Lower lobe of right lung (tissue), 2 donors: ENCODE results near the gene COPZ2. TPM values are rescaled to one million over a fixed set of nuclear protein-coding genes. Genes with fewer than 3 reads are reported as not detected.

Experiments used
- ATAC-seq, 2 donors: fragments of 200-7000 bp; cut with Tn5 transposase; one replicate each; pipeline ENCODE4 v1.9.1; 2020 to 2022; ENCODE audit warnings: mild to moderate bottlenecking in 2 of 2, moderate library complexity in 2 of 2
- DNase-seq: peaks from one replicate; pipeline ENCODE4 v3.0.0-alpha.2; 2020
- H3K27ac ChIP-seq: fragments of 200-600 bp; one replicate; pipeline ENCODE4 v1.8.0; 2022
- H3K27me3 ChIP-seq: fragments of 200-600 bp; one replicate; pipeline ENCODE4 v1.8.0; 2022; ENCODE audit warnings: low read depth
- H3K36me3 ChIP-seq: fragments of 200-600 bp; one replicate; pipeline ENCODE4 v1.8.0; 2022; ENCODE audit warnings: mild to moderate bottlenecking
- H3K4me1 ChIP-seq: fragments of 200-600 bp; one replicate; pipeline ENCODE4 v1.8.0; 2022
- H3K4me3 ChIP-seq: fragments of 200-600 bp; one replicate; pipeline ENCODE4 v1.8.0; 2022; ENCODE audit warnings: mild to moderate bottlenecking
- H3K9me3 ChIP-seq: fragments of 200-600 bp; one replicate; pipeline ENCODE4 v1.8.0; 2022
- intact Hi-C: fragments of 100-400 bp; cut with DNase I; formaldehyde crosslinking; loops from one replicate; pipeline ENCODE4 v1.11.0; 2022
- total RNA-seq: library from RNA; stranded (reverse); fragmentation: NEBNext Ultra II Directional; extraction: Animal tissue kit (Norgen Biotek cat#: 25700); gene quantifications from one replicate; pipeline ENCODE4 v1.2.1, GENCODE V29; 2021
- TF ChIP-seq, protein P1 (sequence below): fragments of 200-600 bp; IDR thresholded peaks from one replicate; pipeline ENCODE4 v1.8.0; 2022; ENCODE audit warnings: antibody characterized with exemption, mild to moderate bottlenecking
- donor health status: DM: no; HTN: yes; CAD: no; lungs with severe emphysema.

The COPZ2 gene
- total RNA-seq, 1 donor from 2014 or later = 22.9 TPM

DNA sequence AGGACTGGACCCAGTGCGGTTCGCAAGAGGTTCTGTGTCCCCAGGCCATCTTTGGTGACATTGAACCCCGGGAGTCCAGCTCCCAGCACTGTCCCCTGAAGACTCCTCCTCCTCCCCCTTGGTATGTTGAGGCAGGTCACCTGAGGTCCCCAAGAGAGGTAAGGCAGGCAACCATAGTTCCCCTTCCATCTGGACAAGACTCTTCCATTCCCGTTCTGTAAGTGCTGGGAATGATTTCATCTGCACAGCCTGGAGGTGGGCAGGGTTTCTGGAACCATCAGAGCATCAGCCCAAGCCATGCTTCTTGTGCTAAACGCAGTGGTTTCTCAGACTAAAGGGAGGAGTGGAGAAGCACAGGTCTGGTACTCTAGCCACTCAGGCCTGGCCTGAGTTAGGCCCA is 24.9 kb downstream of the COPZ2 start:
- no peak overlapping the region for H3K4me3 ChIP-seq

DNA sequence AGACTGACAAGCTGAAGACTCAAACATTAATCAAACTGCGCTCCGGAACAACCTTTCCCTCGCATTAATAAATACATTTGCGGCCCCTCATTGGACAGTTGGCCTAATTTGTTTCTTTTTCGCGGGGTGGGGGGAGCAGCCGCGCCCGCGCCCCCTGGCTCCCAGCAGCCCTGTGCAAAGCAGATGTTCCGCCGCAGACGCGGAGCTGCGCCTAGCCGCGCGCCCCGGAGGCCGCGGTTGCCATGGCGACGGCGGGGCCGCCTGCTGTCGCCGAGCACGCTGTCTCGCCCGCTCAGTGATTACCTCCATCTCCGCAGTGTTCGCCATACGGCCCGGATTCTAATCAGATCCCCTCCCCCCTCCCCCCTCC is 25.5 kb downstream of the COPZ2 start:
- peak overlapping the region; percentile 40 for H3K4me3 ChIP-seq
- ATAC-seq = peak; percentile 51 to 64
- no peak overlapping the region for H3K27ac ChIP-seq
- peak; percentile 66 for DNase-seq
- no peaks in the 10 kb centered on the region for H3K36me3 ChIP-seq
- peaks cover 38% of the 10 kb centered on the region for H3K27me3 ChIP-seq
- no peaks in the 10 kb centered on the region for H3K9me3 ChIP-seq
- H3K4me1 ChIP-seq = peaks cover 13% of the 10 kb centered on the region
- TF ChIP-seq, protein P1, sequence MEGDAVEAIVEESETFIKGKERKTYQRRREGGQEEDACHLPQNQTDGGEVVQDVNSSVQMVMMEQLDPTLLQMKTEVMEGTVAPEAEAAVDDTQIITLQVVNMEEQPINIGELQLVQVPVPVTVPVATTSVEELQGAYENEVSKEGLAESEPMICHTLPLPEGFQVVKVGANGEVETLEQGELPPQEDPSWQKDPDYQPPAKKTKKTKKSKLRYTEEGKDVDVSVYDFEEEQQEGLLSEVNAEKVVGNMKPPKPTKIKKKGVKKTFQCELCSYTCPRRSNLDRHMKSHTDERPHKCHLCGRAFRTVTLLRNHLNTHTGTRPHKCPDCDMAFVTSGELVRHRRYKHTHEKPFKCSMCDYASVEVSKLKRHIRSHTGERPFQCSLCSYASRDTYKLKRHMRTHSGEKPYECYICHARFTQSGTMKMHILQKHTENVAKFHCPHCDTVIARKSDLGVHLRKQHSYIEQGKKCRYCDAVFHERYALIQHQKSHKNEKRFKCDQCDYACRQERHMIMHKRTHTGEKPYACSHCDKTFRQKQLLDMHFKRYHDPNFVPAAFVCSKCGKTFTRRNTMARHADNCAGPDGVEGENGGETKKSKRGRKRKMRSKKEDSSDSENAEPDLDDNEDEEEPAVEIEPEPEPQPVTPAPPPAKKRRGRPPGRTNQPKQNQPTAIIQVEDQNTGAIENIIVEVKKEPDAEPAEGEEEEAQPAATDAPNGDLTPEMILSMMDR = no peak
- intact Hi-C loops = no loop called here

More for the DNA sequence above, 24.9 kb downstream of the COPZ2 start:
- Histone ChIP-seq H3K27me3 (peaks cover 35% of the 10 kb centered on the region), H3K9me3 (no peaks in the 10 kb centered on the region), H3K27ac (no peak overlapping the region), H3K4me1 (peaks cover 11% of the 10 kb centered on the region), H3K36me3 (no peaks in the 10 kb centered on the region)
- TF ChIP-seq, protein P1 = no peak
- no peak for DNase-seq
- ATAC-seq = peak in 1 of 2 donors; percentile 6
- intact Hi-C loops = no loop called here

DNA sequence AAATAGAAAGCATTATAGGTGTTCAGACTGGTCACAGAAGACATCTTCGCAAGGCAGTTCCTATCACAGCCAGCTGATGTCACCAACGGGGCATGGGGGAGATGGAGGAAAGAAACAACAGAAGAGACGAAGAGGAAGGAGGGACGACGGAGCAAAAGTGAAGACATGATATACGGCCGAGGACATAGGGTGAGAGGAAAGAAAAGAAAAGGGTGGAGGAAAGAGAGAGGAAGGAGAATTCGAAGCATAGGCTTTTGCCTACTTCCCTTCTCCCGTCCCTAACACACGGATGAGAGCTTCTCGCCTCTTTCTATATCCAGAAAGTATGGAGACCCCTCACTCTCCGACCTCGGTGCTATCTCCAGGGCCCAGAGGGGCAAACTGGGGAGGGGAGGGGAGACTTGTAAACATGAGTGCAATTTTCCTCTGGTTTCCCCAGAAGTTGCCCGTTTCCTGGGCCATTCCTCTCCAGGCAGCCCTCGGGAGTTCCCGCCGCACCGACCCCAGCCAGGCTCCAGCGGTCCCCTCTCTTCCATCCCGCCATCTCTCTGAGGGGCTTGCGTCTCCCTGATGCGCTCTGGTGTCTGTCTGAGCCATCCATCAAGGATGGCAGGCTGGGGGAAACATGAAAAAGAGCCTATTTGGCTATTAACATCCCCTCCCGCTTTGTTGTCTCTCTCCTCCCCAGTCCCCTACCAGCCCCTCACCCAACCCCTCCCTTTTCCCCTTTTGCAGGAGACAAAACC is 26.0 kb downstream of the COPZ2 start:
- intact Hi-C loops = no loop called here
- Histone ChIP-seq H3K9me3 (no peaks in the 10 kb centered on the region), H3K4me1 (peaks cover 18% of the 10 kb centered on the region), H3K27ac (no peak overlapping the region), H3K4me3 (peak overlapping the region; percentile 40), H3K36me3 (no peaks in the 10 kb centered on the region), H3K27me3 (peaks cover 39% of the 10 kb centered on the region)
- TF ChIP-seq, protein P1 = peak; percentile 35
- ATAC-seq (peak; percentile 57 to 64), DNase-seq (no peak)

DNA sequence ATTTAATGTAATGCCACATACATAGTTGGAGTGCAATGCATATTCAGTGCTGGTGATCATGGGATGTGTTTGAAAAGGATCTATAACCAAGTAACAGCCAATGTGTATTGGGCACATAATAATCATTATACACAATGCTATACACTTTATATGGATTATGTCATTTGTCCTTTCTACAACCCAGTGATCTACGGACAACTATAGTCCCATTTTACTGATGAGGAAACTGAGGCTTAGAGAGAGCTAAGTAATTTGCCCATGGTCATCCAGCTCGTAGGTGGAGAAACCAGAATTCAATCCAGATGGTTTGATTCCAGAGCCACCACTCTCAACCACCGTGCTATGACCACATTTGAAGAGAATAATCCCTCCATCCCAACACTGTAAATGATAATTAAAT is 27.4 kb downstream of the COPZ2 start:
- Histone ChIP-seq H3K4me1 (peaks cover 18% of the 10 kb centered on the region), H3K36me3 (no peaks in the 10 kb centered on the region), H3K27ac (no peak overlapping the region), H3K9me3 (no peaks in the 10 kb centered on the region), H3K27me3 (peaks cover 45% of the 10 kb centered on the region), H3K4me3 (no peak overlapping the region)
- DNase-seq (no peak), ATAC-seq (no peak)
- intact Hi-C loops = no loop called here
- TF ChIP-seq, protein P1 = no peak

DNA sequence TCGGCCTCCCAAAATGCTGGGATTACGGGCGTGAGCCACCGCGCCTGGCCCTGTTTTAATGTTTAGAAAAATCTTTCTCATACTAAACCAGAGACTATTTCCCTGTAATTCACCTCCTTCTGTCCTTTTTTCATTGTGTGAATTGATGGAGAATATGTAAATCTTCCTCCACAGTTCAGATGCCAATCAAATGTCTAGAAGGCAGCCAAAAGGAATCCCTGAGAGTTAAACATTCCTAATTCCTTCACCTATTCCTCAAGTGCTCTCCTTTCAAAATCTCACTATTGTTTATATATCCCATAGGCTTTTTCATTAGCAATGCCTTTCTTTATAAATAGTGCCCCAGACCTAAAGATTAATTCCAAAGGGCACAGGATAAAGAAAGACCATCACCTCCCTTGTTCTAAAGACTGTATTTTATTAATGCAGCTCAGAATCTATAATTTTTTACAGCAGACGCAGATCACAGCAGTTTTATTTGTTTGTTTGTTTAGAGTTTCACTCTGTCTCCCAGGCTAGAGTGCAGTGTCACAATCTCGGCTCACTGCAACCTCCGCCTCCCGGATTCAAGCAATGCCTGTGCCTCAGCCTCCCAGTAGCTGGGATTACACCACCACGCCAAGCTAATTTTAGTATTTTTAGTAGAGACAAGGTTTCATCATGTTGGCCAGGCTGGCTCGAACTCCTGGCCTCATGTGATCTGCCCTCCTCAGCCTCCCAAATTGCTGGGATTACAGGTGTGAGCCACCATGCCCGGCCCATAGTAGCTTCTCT is 30.5 kb downstream of the COPZ2 start:
- ATAC-seq = no peak
- H3K27me3 ChIP-seq = peaks cover 27% of the 10 kb centered on the region
- H3K4me1 ChIP-seq = peaks cover 22% of the 10 kb centered on the region
- H3K4me3 ChIP-seq = no peak overlapping the region
- H3K9me3 ChIP-seq = no peaks in the 10 kb centered on the region
- H3K36me3 ChIP-seq = no peaks in the 10 kb centered on the region
- TF ChIP-seq, protein P1 = no peak
- peak; percentile 58 for DNase-seq
- no peak overlapping the region for H3K27ac ChIP-seq
- intact Hi-C loops = no loop called here
